ENCODE data around the gene HLA-DOA.

The HLA-DOA gene

GRCh38 chr6:32968093-32968866, 41.1 kb downstream of the HLA-DOA start, which contains the start of gene BRD2:
Gene BRD2 (plus strand): TSS chr6:32968594. CDS start chr6:32972899, 4,305 bp downstream.
- Mint-ChIP-seq H3K9me3 (no peaks in the 10 kb centered on the region), H3K4me1 (ENCODE audit: low read depth) (peaks cover 35% of the 10 kb centered on the region)

GRCh38 chr6:32967151-32968091, 42.0 kb downstream of the HLA-DOA start:
- Mint-ChIP-seq H3K9me3 (no peaks in the 10 kb centered on the region), H3K4me1 (ENCODE audit: low read depth) (peaks cover 39% of the 10 kb centered on the region), H3K27ac (peak overlapping the region; percentile 100), H3K4me3 (peak overlapping the region; percentile 92), H3K27me3 (no peaks in the 10 kb centered on the region), H3K36me3 (ENCODE audit: low read depth) (peaks cover 44% of the 10 kb centered on the region)
- DNase-seq = no peak

More at GRCh38 chr6:32968093-32968866, 41.1 kb downstream of the HLA-DOA start, which contains the start of gene BRD2:
- Mint-ChIP-seq H3K27ac (peak within 1 kb of the TSS; percentile 100), H3K27me3 (no peaks in the 10 kb centered on the region), H3K36me3 (ENCODE audit: low read depth) (peaks cover 52% of the 10 kb centered on the region), H3K4me3 (peak within 1 kb of the TSS; percentile 92)
- peak; percentile 97 for DNase-seq

DNA sequence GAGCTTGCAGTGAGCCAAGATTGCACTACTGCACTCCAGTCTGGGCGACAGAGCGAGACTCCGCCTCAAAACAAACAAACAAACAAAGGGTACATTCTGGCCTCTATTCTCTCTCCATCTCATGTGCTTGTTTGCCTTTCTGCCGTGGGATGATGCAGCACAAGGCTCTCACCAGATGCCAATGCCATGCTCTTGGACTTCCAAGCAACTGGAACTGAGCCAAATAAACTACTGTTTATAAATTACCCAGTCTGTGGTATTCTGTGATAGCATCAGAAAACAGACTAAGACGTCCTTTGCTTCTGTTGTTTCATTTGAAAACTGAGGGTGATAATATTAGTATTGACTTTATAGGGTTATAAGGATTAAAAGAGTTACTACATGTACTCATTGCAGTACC, 44.6 kb downstream of the HLA-DOA start:
- no peaks in the 10 kb centered on the region for H3K27me3 Mint-ChIP-seq
- H3K4me1 Mint-ChIP-seq (ENCODE audit: low read depth) = peaks cover 55% of the 10 kb centered on the region
- DNase-seq = no peak
- no peaks in the 10 kb centered on the region for H3K9me3 Mint-ChIP-seq
- peaks cover 19% of the 10 kb centered on the region for H3K36me3 Mint-ChIP-seq (ENCODE audit: low read depth)
- H3K4me3 Mint-ChIP-seq = no peak overlapping the region
- peak overlapping the region; percentile 30 for H3K27ac Mint-ChIP-seq

DNA sequence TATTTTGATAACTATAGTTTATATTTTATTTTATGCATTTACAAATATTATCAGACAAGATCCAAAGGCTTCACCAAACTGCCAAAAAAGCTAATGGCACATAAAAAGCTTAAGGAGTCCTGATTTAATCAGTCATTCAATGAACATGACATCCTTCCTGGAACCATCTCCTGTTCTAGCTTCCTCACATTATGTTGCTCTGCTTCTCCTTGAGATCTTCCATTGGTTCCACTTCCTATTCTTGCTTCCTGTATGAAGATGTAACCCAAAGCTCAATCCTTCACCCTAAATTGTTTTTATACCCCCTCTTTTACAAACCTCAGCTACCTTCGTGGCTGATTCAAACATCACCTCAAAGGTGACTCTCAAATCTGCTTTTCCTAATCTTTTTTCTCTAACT, 45.5 kb downstream of the HLA-DOA start:
- peak overlapping the region; percentile 12 for H3K27ac Mint-ChIP-seq
- no peak for DNase-seq
- H3K4me1 Mint-ChIP-seq (ENCODE audit: low read depth) = peaks cover 55% of the 10 kb centered on the region
- no peaks in the 10 kb centered on the region for H3K9me3 Mint-ChIP-seq
- no peak overlapping the region for H3K4me3 Mint-ChIP-seq
- no peaks in the 10 kb centered on the region for H3K27me3 Mint-ChIP-seq
- H3K36me3 Mint-ChIP-seq (ENCODE audit: low read depth) = peaks cover 10% of the 10 kb centered on the region

GRCh38 chr6:32962213-32962826, 47.1 kb downstream of the HLA-DOA start:
- Mint-ChIP-seq H3K4me1 (ENCODE audit: low read depth) (peaks cover 53% of the 10 kb centered on the region), H3K27me3 (no peaks in the 10 kb centered on the region), H3K9me3 (no peaks in the 10 kb centered on the region), H3K27ac (no peak overlapping the region), H3K36me3 (ENCODE audit: low read depth) (peaks cover 2% of the 10 kb centered on the region), H3K4me3 (no peak overlapping the region)
- no peak for DNase-seq

GRCh38 chr6:32960563-32960962, 48.8 kb downstream of the HLA-DOA start:
- no peak for DNase-seq
- Mint-ChIP-seq H3K4me1 (ENCODE audit: low read depth) (peaks cover 45% of the 10 kb centered on the region), H3K9me3 (no peaks in the 10 kb centered on the region), H3K27ac (no peak overlapping the region), H3K27me3 (no peaks in the 10 kb centered on the region), H3K4me3 (no peak overlapping the region), H3K36me3 (ENCODE audit: low read depth) (no peaks in the 10 kb centered on the region)

DNA sequence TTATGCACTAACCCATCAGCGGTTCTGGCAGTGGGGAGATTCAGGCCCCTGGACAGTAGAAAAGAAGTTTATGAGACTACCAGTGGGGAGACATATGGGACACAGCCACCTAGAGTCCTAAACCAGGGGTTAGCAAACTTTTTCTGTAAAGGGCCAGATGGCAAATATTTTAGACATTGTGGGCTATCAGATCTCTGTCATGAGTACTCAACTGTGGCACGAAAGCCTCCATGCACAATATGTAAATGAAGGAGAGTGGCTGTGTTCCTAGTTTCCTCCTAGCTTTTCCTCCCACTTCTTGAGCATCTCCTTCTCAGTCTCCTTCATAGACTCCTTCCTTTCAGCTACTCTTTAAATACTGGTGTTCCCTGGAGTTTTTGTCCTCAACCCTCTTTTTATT, 53.2 kb downstream of the HLA-DOA start:
- no peak for DNase-seq
- Mint-ChIP-seq H3K4me1 (ENCODE audit: low read depth) (peaks cover 46% of the 10 kb centered on the region), H3K36me3 (ENCODE audit: low read depth) (no peaks in the 10 kb centered on the region), H3K4me3 (no peak overlapping the region), H3K27ac (no peak overlapping the region), H3K27me3 (no peaks in the 10 kb centered on the region), H3K9me3 (no peaks in the 10 kb centered on the region)

DNA sequence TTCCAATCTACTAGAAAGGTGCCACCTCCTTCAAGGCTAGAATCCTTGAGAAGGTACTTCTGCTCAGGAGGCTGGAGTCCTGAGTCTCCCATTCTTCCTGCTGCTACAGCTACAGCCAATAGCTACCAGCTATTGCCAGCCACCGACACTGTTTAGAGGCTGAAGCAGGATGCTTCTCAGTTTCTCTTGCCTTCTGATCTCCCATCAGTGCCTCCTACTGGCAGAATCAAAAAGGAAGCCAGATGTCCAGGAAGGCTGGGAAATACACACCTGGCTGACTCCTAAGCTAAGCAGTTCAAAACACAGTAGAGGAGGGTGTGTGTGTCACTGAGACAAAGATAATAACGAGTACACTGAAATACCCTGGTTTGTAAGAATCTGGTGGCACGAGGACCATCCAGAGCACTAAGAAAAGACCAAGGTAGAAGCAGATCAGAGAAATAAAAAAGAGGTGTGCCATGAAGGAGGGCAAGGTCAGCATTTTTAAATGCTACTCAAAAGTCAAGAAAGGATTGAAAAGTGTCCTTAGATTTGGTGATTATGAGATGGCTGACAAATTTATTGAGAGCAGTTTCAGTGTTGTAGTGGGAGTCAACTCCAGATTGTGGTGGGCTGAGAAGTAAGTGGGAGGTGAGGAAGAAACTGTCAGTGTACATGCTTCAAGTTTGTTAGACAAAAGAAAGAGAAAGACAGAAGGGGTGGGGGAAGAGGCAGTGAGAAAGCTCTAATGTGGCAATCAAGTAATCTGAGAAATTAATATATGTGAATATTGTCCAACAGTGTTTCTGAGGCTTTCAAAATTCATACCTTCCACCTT, 54.2 kb downstream of the HLA-DOA start:
- Mint-ChIP-seq H3K9me3 (no peaks in the 10 kb centered on the region), H3K4me3 (peak overlapping the region; percentile 2), H3K27me3 (no peaks in the 10 kb centered on the region), H3K36me3 (ENCODE audit: low read depth) (no peaks in the 10 kb centered on the region), H3K4me1 (ENCODE audit: low read depth) (peaks cover 44% of the 10 kb centered on the region), H3K27ac (peak overlapping the region; percentile 8)
- DNase-seq = no peak

- Mint-ChIP-seq H3K4me3 (no peak overlapping the region), H3K27me3 (no peaks in the 10 kb centered on the region), H3K9me3 (no peaks in the 10 kb centered on the region), H3K4me1 (ENCODE audit: low read depth) (peaks cover 52% of the 10 kb centered on the region), H3K36me3 (ENCODE audit: low read depth) (no peaks in the 10 kb centered on the region), H3K27ac (no peak overlapping the region)
- DNase-seq = no peak
Measured at GRCh38 chr6:32954267-32954666, 55.1 kb downstream of the HLA-DOA start.

Measured in activated T-cell treated with anti-CD3 and anti-CD28 coated beads, Interleukin-2, amount 50 U/mL, for 24 hours (primary cell).